Measurements from ENCODE around the gene KLHL4.
"Not testable (repeated sequence)": the region's sequence is repeated elsewhere in the genome, so short reads cannot be mapped to it uniquely, and the experiment has no call there.

- not testable (repeated sequence) for TF ChIP-seq CTCF (optimal IDR thresholded peaks at IDR 0.05 in 1 of 3, IDR thresholded peaks at IDR 0.05 in 1 of 3, conservative IDR thresholded peaks at IDR 0.05 in 1 of 3; ENCODE audit: extremely low read depth in 1 of 3, insufficient read depth in 2 of 3, low read length in 3 of 3); EZH2 (IDR thresholded peaks at IDR 0.05; ENCODE audit: low read length)
These were observed 171.6 kb downstream of the KLHL4 start for GRCh38 chrX:87689218-87689617.

Data from keratinocyte (primary cell).